GM19467 (cell line): ENCODE measurements around the gene FBLN2.

Source experiments
- ATAC-seq: cut with Tn5 transposase; IDR thresholded peaks from one replicate; pipeline ENCODE4 v1.9.1; 2021; ENCODE audit warnings: mild to moderate bottlenecking, moderate library complexity; ENCODE audit not compliant: unreplicated experiment

FBLN2 gene

DNA sequence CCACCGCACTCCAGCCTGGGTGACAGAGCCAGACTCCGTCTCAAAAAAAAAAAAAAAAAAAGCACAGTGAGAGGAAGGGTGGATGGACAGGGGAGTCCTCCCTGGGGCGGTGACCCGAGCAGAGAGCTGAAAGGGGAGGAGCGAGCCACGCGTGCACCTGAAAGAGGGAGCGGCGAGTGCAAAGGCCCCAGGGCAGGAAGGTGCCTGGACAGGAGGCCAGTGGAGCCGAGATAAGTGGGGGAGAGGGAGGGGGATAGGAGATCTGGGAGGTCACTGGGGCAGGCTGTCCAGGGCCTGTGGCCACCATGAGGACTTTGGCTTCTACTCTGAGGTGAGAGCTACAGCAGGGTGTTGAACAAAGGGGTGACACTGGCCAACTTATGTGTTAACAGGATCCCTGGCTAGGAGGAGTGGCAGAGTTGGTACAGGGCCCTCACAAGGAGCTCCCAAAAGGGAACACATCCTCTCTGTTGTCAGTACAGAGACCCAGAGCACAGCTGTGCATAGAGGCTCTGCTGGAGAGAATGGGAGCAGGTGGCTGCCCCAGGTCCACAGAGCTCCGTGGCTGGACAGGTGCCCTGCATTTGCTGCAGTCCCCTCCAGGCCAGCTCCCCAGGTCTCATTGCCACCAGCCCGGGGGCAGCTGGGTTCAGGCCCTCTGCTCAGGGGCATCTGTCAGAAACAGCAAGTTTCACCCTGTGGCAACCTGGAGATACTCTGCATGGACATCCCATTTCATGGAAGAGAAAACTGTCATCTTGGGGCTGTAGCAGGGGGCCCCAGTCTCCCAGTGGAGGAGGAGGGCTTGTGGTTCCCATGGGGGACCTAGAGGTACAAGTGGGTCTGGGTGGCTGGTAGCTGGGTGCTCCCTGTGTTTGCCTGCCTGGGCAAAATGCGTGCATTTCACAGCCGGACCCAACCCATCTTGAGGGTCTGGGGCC, 28.5 kb downstream of the FBLN2 start:
- ATAC-seq = no peak

DNA sequence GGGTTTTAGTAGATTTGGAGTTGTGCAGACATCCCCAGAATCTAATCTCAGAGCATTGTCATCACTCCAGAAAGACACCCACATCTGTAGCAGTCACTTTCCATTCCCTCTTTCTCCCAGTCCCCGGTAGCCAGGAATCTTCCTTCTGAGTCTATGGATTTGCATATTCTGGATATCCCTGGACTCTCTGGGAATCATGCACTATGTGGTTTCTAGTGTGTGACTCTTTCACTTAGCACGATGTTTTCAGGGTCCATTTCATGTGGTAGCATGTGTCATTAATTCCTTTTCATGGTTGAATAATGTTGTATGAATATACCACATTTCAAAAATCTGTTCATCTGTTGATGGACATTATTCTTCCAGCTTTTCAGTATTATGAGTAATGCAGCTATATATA, 29.3 kb downstream of the FBLN2 start:
- ATAC-seq = no peak

GRCh38 chr3:13579063-13579462, 30.1 kb downstream of the FBLN2 start:
- no peak for ATAC-seq

DNA sequence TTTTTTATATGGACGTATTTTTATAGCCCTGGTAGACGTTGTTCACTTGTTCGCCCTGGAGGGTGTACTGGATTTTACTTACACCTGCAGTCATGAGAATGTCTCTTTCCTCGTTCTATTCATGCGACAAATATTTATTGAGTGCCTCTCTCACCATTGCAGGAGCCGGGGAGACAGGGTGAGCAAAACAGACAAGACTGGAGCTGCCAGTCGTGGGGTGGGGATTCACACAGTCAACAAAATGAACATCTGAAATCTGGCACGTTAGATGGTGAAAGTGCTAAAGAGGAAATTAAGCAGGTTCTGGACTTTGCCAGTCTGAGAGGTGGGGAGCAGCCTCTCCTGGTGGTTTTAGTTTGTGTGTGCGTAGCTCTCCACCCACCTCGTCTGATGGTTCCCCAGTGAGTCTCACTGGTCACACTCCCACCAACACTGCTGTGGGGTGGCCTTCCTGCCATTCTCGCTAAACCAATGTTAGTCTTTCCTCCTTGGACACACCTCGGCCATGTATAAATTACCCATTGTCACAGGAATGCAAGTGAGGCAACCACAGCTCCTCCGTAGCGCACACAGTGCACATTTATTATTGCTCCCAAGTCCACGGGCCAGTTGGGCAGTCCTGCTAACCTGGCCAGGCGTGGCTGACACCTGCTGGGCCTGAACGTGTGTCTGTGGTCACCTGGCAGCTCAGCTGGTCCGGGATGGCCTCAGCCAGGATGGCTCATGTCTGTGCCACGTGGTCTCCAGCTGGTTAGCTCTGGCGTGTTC, 31.5 kb downstream of the FBLN2 start:
- ATAC-seq = no peak

- ATAC-seq = no peak
Observed at GRCh38 chr3:13581485-13582365, 32.8 kb downstream of the FBLN2 start.

- no peak for ATAC-seq
Observed at GRCh38 chr3:13582366-13583250, 33.7 kb downstream of the FBLN2 start.

DNA sequence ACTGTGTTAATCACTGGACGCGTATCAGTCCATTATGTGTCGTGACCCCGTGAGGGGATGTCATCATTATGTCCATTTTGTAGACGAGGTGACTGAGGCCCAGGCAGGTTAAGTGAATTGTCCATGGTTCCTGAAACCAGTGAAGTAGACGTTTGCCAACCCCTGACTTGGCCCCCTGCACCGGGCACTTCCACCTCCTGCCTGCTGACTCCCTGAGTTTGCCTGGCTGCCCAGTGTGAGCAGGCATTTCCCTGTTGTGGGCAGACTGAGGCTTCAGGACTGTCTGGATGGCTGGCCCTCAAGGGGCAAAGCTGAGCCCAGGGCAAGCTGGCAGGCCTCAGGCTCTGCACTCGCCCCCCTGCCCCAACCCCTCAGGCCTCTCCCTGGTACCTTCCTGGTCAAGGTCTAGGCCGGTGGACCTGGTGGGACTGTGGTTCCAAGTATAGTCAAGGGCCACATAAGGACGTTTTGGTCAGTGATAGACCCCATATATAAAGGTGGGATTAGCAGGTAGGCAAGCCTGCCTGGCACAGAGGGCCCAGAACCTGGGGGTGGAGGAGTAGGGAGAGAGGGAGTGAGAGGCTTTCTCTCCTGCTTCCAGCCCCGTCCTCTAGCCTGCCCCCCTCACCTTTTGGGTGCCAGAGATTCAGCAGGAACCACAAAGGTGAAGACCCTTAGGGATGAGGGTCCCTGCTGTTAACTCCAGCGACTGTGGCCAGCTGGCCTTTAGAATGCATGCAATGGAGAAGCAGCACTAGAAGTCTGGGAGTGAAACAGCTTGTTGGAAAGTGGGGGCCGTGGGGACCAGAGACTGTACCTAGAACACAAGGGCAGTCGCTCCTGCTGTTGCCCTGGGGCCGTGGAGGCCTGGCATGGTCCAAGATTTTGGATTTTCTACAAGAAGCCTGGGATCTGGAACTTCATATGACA, 34.6 kb downstream of the FBLN2 start:
- no peak for ATAC-seq

- ATAC-seq = no peak
Observed at GRCh38 chr3:13584427-13584891, 35.5 kb downstream of the FBLN2 start.

DNA sequence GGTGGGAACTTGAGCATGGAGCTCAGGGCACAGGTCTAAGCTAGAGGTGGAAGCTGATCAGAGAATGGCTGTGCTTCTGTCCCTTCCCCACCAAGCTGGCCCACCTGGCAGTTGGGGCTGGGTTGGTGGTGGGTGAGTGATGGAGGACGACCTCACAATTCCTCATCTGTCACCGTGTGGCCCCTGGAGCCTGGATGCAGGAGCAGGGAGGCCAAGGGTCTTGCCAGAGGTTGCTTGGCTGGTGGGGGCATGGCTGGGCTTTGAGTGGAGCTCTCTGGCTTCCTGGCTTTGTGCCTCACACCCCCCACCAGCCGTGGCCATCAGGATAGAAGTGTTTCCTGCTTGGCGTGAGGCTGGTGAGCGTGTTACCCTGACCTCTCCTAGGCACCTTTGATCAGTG, 36.0 kb downstream of the FBLN2 start:
- no peak for ATAC-seq

DNA sequence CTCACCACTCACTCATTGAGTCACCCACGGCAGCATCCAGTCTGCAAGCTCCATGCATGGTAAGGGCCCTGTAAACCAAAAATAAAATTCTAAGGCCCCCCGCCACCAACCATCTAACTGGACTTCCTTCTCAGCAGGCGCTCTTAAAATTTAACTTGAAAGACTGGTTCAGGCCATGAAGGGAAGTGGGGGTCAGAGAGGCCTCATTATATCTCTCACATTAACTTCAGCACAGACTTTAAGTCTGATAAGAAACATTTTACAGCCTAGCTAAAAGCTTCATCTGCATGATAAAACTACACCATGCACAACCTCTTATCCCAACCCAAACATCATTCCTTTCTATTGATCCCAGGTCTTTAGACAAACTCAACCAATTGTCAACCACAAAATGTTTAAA, 38.5 kb downstream of the FBLN2 start:
- ATAC-seq = no peak

GRCh38 chr3:13588221-13588701, 39.3 kb downstream of the FBLN2 start:
- ATAC-seq = no peak

DNA sequence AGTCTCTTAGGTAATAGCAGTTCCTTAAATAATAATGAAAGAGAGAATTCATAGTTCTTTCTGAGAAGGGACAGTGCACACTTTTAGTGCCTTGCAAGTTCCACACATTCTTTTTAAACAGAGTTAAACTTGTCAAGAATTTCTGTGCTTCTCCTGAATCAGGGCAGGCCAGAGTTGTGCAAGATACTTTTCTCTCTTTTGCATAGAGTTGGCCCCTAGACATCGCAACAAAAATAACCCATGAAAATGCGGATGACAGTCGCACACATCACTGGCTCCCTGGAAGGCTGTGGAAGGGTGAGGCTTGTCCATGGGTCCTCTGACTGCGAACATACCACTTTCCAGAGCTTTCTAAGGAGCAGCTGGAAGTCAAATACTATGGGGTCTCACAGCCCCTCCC, 40.1 kb downstream of the FBLN2 start:
- no peak for ATAC-seq

DNA sequence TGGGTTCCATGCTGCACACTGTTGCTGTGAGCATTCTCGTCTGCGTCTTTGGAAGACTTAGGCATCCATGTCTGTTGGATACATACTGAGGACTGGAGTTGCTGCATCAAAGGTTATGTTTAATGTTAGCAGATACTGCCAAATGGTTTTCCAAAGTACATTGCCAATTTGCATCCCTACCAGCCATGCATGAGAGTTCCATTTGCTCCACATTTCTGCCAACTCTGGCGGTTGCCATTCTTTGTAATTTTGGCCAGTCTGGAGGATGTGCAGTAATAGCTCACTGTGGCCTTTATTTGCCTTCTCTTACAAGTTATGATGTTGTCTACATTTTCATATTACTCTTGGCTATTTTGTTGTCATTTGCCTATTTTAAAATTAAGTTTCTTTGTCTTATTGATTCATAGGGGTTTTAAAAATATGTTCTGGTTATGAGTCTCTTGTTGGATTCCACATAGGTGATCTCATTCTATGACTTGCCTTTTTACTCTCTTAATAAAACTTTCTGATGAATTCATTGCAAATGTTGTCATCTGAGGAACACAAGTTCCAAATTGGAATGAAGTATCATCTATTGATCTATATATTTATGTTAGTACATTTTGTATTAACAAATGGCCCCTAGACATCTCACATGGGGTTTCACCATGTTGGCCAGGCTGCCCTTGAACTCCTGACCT, 42.1 kb downstream of the FBLN2 start:
- ATAC-seq = no peak

DNA sequence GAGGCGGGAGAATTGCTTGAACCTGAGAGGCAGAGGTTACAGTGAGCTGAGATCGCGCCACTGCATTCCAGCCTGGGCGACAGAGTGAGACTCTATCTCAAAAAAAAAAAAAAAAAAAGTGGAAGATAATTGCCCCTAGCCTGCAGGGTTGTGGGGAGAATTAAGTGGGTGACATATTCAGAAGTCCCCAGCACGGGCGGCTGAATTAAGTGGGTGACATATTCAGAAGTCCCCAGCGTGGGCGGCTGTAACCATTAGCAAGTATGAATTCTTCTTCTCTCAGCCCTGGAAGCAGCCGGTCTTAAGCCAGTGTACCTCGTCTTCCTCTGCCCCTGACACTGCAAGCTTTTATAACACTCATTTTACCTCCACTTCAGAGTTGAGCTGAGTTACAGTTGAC, 44.7 kb downstream of the FBLN2 start:
- no peak for ATAC-seq

- no peak for ATAC-seq
Observed at GRCh38 chr3:13594146-13594545, 45.2 kb downstream of the FBLN2 start.

- ATAC-seq = no peak
Observed at GRCh38 chr3:13594991-13595421, 46.1 kb downstream of the FBLN2 start.

DNA sequence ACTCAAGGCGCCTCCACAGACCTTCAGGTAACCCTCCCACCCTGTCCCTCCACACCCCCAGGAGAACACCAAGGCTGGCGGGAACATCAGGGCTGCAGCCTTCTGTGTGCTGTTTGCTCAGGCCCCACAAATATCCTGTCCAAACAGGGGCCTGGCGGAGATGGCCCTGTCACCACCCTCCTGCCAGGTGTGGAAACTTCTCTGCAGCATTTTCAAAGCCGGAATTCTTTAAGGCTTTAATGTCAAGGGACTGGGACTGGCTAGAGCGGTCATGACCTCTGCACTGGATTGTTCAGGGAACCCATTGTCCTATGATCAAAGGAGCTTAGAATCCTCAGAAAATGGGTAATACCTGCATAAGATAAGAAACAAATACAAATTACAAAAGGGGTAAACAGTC, 46.6 kb downstream of the FBLN2 start:
- no peak for ATAC-seq
